SK-N-MC (cell line): ENCODE results near the gene C16orf90.

ENCODE experiments used
- DNase-seq: peaks from one replicate; pipeline ENCODE4 v3.0.0-alpha.2; 2011; ENCODE audit warnings: low read depth, low spot score
- H3K27ac ChIP-seq: fragments of 200-600 bp; sonication (generic); 2 replicates; pipeline ENCODE4 v1.5.1; 2016; ENCODE audit warnings: mixed run types
- H3K36me3 ChIP-seq: fragments of 200-600 bp; sonication (generic); 2 replicates; pipeline ENCODE4 v1.6.1; 2017; ENCODE audit warnings: antibody characterized with exemption, low read length, mixed read lengths; ENCODE audit not compliant: insufficient read depth
- H3K4me3 ChIP-seq: fragments of 200-600 bp; sonication (generic); 2 replicates; pipeline ENCODE4 v1.5.1; 2016
- H3K9ac ChIP-seq: fragments of 200-600 bp; sonication (generic); 2 replicates; pipeline ENCODE4 v1.8.0; 2017; ENCODE audit warnings: mixed run types, mixed read lengths; ENCODE audit not compliant: insufficient read length
- H3K9me3 ChIP-seq: fragments of 200-600 bp; sonication (generic); 2 replicates; pipeline ENCODE4 v1.6.1; 2017; ENCODE audit warnings: low read depth, mild to moderate bottlenecking, antibody characterized with exemption, low read length, moderate library complexity, mixed read lengths
- EZH2 ChIP-seq: fragments of 200-600 bp; sonication (generic); IDR thresholded peaks from one replicate; pipeline ENCODE4 v1.6.1; 2017; ENCODE audit warnings: antibody characterized with exemption
- FOXP2 ChIP-seq: optimal IDR thresholded peaks from 2 replicates; pipeline ENCODE3; 2011; ENCODE audit warnings: mild to moderate bottlenecking, moderate library complexity; ENCODE audit not compliant: insufficient read depth; ENCODE audit errors: extremely low read length, control extremely low read depth
- POLR2AphosphoS5 ChIP-seq: IDR thresholded peaks from 2 replicates; pipeline ENCODE4 v1.6.1; 2012; ENCODE audit warnings: mild to moderate bottlenecking, low read depth, low read length, borderline replicate concordance

Gene C16orf90

GRCh38 chr16:3495176-3495575 lies at the start of gene C16orf90:
Gene C16orf90, minus strand, starts transcription at chr16:3495489. Its CDS starts 68 bp downstream, at chr16:3495421.
- no peak within 1 kb of the TSS for H3K4me3 ChIP-seq
- no peak for TF ChIP-seq POLR2AphosphoS5
- no peak for TF ChIP-seq FOXP2
- TF ChIP-seq EZH2 = no peak
- H3K27ac ChIP-seq = no peak within 1 kb of the TSS
- no peaks in the 10 kb centered on the region for H3K36me3 ChIP-seq
- no peak for DNase-seq
- no peaks in the 10 kb centered on the region for H3K9me3 ChIP-seq
- no peak within 1 kb of the TSS for H3K9ac ChIP-seq

GRCh38 chr16:3542601-3543373 lies 47.5 kb upstream of the C16orf90 start:
- H3K9me3 ChIP-seq = no peaks in the 10 kb centered on the region
- H3K36me3 ChIP-seq = peaks cover 4% of the 10 kb centered on the region
- no peak overlapping the region for H3K4me3 ChIP-seq
- H3K27ac ChIP-seq = no peak overlapping the region
- no peak for DNase-seq
- no peak for TF ChIP-seq EZH2
- no peak for TF ChIP-seq FOXP2
- TF ChIP-seq POLR2AphosphoS5 = no peak
- no peak overlapping the region for H3K9ac ChIP-seq

GRCh38 chr16:3541527-3542155 lies 46.4 kb upstream of the C16orf90 start:
- Histone ChIP-seq H3K9me3 (no peaks in the 10 kb centered on the region), H3K27ac (no peak overlapping the region), H3K4me3 (no peak overlapping the region), H3K9ac (no peak overlapping the region), H3K36me3 (peaks cover 8% of the 10 kb centered on the region)
- DNase-seq = no peak
- TF ChIP-seq POLR2AphosphoS5 = no peak
- TF ChIP-seq EZH2 = no peak
- TF ChIP-seq FOXP2 = no peak

- TF ChIP-seq FOXP2 = no peak
- no peak for TF ChIP-seq EZH2
- no peak for TF ChIP-seq POLR2AphosphoS5
Observed at GRCh38 chr16:3538222-3538621, 42.9 kb upstream of the C16orf90 start.

GRCh38 chr16:3536851-3537250 lies 41.6 kb upstream of the C16orf90 start:
- Histone ChIP-seq H3K9ac (peak overlapping the region; percentile 5), H3K4me3 (no peak overlapping the region), H3K9me3 (no peaks in the 10 kb centered on the region), H3K27ac (no peak overlapping the region), H3K36me3 (peaks cover 20% of the 10 kb centered on the region)
- DNase-seq = no peak
- no peak for TF ChIP-seq EZH2
- no peak for TF ChIP-seq FOXP2
- TF ChIP-seq POLR2AphosphoS5 = no peak

More at GRCh38 chr16:3538222-3538621, 42.9 kb upstream of the C16orf90 start:
- no peak overlapping the region for H3K9ac ChIP-seq
- H3K4me3 ChIP-seq = no peak overlapping the region
- H3K36me3 ChIP-seq = peaks cover 16% of the 10 kb centered on the region
- DNase-seq = no peak
- H3K27ac ChIP-seq = no peak overlapping the region
- no peaks in the 10 kb centered on the region for H3K9me3 ChIP-seq

- peaks cover 20% of the 10 kb centered on the region for H3K36me3 ChIP-seq
- H3K27ac ChIP-seq = no peak overlapping the region
- TF ChIP-seq POLR2AphosphoS5 = no peak
- no peak for TF ChIP-seq FOXP2
- no peak for TF ChIP-seq EZH2
- no peaks in the 10 kb centered on the region for H3K9me3 ChIP-seq
- no peak for DNase-seq
- no peak overlapping the region for H3K4me3 ChIP-seq
- H3K9ac ChIP-seq = peak overlapping the region; percentile 9
Observed at GRCh38 chr16:3536271-3536731, 41.0 kb upstream of the C16orf90 start.

GRCh38 chr16:3534126-3534525 lies 38.8 kb upstream of the C16orf90 start:
- Histone ChIP-seq H3K4me3 (no peak overlapping the region), H3K9me3 (no peaks in the 10 kb centered on the region), H3K9ac (no peak overlapping the region), H3K27ac (no peak overlapping the region), H3K36me3 (peaks cover 30% of the 10 kb centered on the region)
- DNase-seq = no peak
- TF ChIP-seq POLR2AphosphoS5 = no peak

- H3K36me3 ChIP-seq = peaks cover 29% of the 10 kb centered on the region
- H3K9me3 ChIP-seq = no peaks in the 10 kb centered on the region
- no peak for DNase-seq
- H3K9ac ChIP-seq = no peak overlapping the region
- H3K27ac ChIP-seq = no peak overlapping the region
- TF ChIP-seq EZH2 (no peak), POLR2AphosphoS5 (no peak), FOXP2 (no peak)
- no peak overlapping the region for H3K4me3 ChIP-seq
Observed at GRCh38 chr16:3532741-3533140, 37.5 kb upstream of the C16orf90 start.

- TF ChIP-seq POLR2AphosphoS5 (no peak), FOXP2 (no peak), EZH2 (no peak)
- no peak overlapping the region for H3K4me3 ChIP-seq
- no peak overlapping the region for H3K9ac ChIP-seq
- no peak overlapping the region for H3K27ac ChIP-seq
- no peaks in the 10 kb centered on the region for H3K9me3 ChIP-seq
- H3K36me3 ChIP-seq = peaks cover 17% of the 10 kb centered on the region
- DNase-seq = no peak
Observed at GRCh38 chr16:3530371-3530914, 35.2 kb upstream of the C16orf90 start.
